Transverse colon (tissue), 4 donors: ENCODE measurements around the gene STARD13. TPM values are rescaled to one million over a fixed set of nuclear protein-coding genes. Genes with fewer than 3 reads are reported as not detected.

Source experiments
- DNase-seq: peaks from one replicate; pipeline ENCODE4 v3.0.0-alpha.2; 2019
- H3K27ac ChIP-seq, 4 donors: fragments of 200-600 bp; sonication (generic); 2 replicates each; pipeline ENCODE4 v1.5.1; 2016 to 2018; ENCODE audit warnings: inconsistent platforms in 4 of 4
- H3K27me3 ChIP-seq: fragments of 200-600 bp; sonication (generic); 2 replicates; pipeline ENCODE4 v1.5.1; 2017; ENCODE audit warnings: inconsistent platforms
- H3K36me3 ChIP-seq, 4 donors: fragments of 200-600 bp; sonication (generic); 2 replicates each; pipeline ENCODE4 v1.5.1; 2017 to 2019; ENCODE audit warnings: inconsistent platforms in 4 of 4
- H3K4me1 ChIP-seq, 4 donors: fragments of 200-600 bp; sonication (generic); 2 replicates each; pipeline ENCODE4 v1.5.1; 2017 to 2020; ENCODE audit warnings: inconsistent platforms in 4 of 4
- H3K4me3 ChIP-seq, 4 donors: fragments of 200-600 bp; sonication (generic); 1 replicate in 1 of 4; 2 replicates in 3 of 4; pipeline versions ENCODE4 v1.5.1 to v1.6.1; 2017 to 2019; ENCODE audit warnings: inconsistent platforms in 4 of 4
- H3K9me3 ChIP-seq, 2 donors: fragments of 200-600 bp; sonication (generic); 2 replicates each; pipeline ENCODE4 v1.5.1; 2017 to 2019; ENCODE audit warnings: inconsistent platforms in 2 of 2
- EP300 ChIP-seq: sonication (generic); formaldehyde crosslinking; IDR thresholded peaks from one replicate; pipeline ENCODE4 v1.6.1; 2017; ENCODE audit warnings: antibody characterized with exemption, low read depth
- POLR2A ChIP-seq: fragments of 450-650 bp; IDR thresholded peaks from one replicate; pipeline ENCODE4 v1.6.1; 2016; ENCODE audit warnings: antibody characterized with exemption, mild to moderate bottlenecking, moderate library complexity
- POLR2AphosphoS5 ChIP-seq, 3 donors: sonication (generic); formaldehyde crosslinking; IDR thresholded peaks; one replicate each; pipeline ENCODE4 v1.6.1; 2016; ENCODE audit warnings: antibody characterized with exemption in 3 of 3
- WGBS, 2 donors: methylation state at CpG; one replicate each; pipeline ENCODE4 v1.1.5; 2018; ENCODE audit warnings: low coverage in 1 of 2; 5-methylcytosine and 5-hydroxymethylcytosine counted together
- in situ Hi-C, 4 donors: fragments of 200-750 bp; cut with MboI; loops; one replicate each; pipeline versions ENCODE4 v1.15.0 to v1.15.1; 2017; ENCODE audit warnings: low sequenced_read_pairs in 3 of 4, low pct_ligation_motif_present in 1 of 4, low pct_unique_long_range_greater_than_20kb in 1 of 4
- intact Hi-C: fragments of 100-400 bp; cut with DNase I; formaldehyde crosslinking; loops from one replicate; pipeline ENCODE4 v1.15.1; 2023; ENCODE audit warnings: low total_unique reads
- total RNA-seq, 4 donors: library from RNA; depleted of rRNA; stranded (reverse); fragments of >200 nt; gene quantifications; one replicate each; pipeline ENCODE4 v1.1.0, GENCODE V29; 2016
- TF ChIP-seq, protein P1 (sequence below), 5 experiments: fragments of 200-600 bp in 3 of 5; fragments of 450-650 bp in 2 of 5; sonication (generic) in 3 of 5; IDR thresholded peaks; 1 replicate in 2 of 5; 2 replicates in 3 of 5; pipeline ENCODE4 v1.5.1; 2016 to 2017; ENCODE audit warnings: antibody characterized with exemption in 5 of 5, inconsistent platforms in 3 of 5, mild to moderate bottlenecking in 2 of 5, moderate library complexity in 1 of 5

STARD13 gene
- total RNA-seq, 4 donors from 2014 or later, result 18.1 to 107 (median 41.5) TPM

DNA sequence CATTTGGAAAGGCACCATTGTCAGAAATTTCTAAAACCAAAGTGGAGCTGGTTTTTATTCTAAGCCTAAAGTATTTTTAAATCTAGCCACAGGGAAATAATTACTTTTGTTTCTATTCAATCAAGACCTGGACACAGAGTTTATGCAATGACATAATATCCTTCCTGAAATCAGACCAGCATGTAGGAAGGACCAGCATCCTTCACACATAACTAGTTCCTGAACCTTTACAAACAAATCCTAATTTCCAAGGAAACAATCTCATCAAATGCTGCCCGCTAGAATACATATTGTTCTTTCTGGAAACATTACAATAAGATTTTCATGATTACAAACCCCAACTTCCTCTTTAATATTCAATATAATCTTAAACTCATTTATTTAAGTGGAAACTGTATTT lies 1.5 kb downstream of the STARD13 start:
- TF ChIP-seq EP300, result no peak
- peak in 2 of 3 donors; percentile 20 to 37 for TF ChIP-seq POLR2AphosphoS5 (IDR thresholded peaks at IDR 0.05)
- no peak for TF ChIP-seq POLR2A
- TF ChIP-seq, protein P1, sequence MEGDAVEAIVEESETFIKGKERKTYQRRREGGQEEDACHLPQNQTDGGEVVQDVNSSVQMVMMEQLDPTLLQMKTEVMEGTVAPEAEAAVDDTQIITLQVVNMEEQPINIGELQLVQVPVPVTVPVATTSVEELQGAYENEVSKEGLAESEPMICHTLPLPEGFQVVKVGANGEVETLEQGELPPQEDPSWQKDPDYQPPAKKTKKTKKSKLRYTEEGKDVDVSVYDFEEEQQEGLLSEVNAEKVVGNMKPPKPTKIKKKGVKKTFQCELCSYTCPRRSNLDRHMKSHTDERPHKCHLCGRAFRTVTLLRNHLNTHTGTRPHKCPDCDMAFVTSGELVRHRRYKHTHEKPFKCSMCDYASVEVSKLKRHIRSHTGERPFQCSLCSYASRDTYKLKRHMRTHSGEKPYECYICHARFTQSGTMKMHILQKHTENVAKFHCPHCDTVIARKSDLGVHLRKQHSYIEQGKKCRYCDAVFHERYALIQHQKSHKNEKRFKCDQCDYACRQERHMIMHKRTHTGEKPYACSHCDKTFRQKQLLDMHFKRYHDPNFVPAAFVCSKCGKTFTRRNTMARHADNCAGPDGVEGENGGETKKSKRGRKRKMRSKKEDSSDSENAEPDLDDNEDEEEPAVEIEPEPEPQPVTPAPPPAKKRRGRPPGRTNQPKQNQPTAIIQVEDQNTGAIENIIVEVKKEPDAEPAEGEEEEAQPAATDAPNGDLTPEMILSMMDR (IDR thresholded peaks at IDR 0.05), result no peak
- Histone ChIP-seq H3K4me1 (peaks cover 5 to 60% (median 37%) of the 10 kb centered on the region in 4 donors), H3K9me3 (no peaks in the 10 kb centered on the region), H3K4me3 (peak overlapping the region in 3 of 4 donors; percentile 47 to 82 (median 56)), H3K27ac (peak overlapping the region; percentile 90 to 95 (median 92)), H3K36me3 (no peaks in the 10 kb centered on the region), H3K27me3 (no peaks in the 10 kb centered on the region)
- intact Hi-C loops, result loop anchor here (10.0 kb wide), 2 partner anchors 69 to 261 kb away; no protein-coding TSS in a partner anchor
- no peak for DNase-seq
- in situ Hi-C loops, result no loop called here
- 28 to 29% methylated on average over 1 of the region's 1 CpG for WGBS, 2 donors

DNA sequence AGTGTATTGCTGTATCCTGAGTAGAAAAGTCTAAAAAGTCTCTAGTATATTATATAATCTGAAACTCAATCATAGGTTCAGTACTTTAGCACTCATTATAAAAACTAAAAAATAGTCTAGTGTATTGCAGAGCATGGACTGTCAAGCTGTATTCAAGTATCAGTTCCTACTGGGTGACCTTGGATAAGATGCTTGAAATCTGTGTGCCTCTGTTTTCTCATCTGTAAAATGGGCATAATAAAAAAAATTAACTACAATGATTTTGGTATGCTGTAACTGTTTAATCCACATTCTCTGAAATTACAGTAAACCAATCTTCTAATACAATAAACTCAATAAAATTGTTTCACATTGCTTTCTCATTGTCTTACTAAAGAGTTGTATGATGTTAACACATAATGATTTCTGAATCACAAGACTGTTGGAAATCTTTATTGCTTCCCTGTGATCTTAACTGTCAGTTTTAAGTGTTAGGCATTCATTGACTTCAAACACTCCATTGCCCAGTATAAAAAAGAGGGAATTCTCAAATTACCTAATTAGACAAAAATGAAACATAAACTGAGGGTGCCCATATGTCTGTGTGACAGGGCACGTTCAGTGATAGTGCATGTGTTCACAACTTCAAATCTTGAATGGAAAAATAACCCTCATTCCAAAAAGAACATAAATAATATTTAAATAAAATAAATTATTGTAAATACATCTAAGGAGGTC lies 2.2 kb downstream of the STARD13 start:
- in situ Hi-C loops (no loop called here), intact Hi-C loops (loop anchor here (10.0 kb wide), 2 partner anchors 69 to 261 kb away; no protein-coding TSS in a partner anchor)
- H3K27me3 ChIP-seq, result no peaks in the 10 kb centered on the region
- H3K4me1 ChIP-seq, result peaks cover 5 to 67% (median 43%) of the 10 kb centered on the region in 4 donors
- no peaks in the 10 kb centered on the region for H3K9me3 ChIP-seq
- TF ChIP-seq POLR2AphosphoS5 (IDR thresholded peaks at IDR 0.05) (peak in 1 of 3 donors; percentile 46), EP300 (no peak)
- WGBS, 2 donors, result 10 to 22% methylated on average over 1 of the region's 1 CpG
- peak overlapping the region; percentile 90 to 95 (median 92) for H3K27ac ChIP-seq
- peak overlapping the region in 2 of 4 donors; percentile 47 to 82 for H3K4me3 ChIP-seq
- no peaks in the 10 kb centered on the region for H3K36me3 ChIP-seq
- DNase-seq, result no peak

DNA sequence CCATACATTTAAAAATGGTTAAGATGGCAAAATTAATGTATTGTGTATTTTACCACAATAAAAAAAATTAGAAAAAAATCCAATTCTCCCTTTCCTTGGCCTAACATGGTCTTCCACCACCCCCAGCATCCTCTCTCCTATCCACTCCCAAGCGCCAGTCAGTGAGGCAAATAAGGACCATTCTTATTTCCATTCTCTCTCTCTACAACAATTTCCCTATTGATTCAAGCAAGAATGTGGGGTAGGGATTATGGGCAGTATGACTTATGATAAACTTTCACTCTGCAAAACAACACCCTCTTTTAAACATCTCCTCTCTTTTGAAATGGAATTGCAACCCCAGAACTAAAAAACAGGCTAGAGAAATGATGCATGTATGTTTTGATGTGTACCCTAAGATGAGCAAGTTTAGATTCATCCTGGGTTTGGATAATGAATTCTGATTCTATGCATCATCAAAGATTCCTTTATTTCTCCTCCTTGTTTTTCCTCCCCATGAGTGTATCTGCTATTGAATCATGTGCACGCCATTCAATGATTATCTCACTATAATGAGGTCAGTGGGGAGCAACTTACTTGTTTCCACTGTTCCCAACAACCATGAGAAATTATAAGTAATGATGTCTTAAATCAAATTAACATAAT lies 3.5 kb downstream of the STARD13 start:
- in situ Hi-C loops, result no loop called here
- H3K4me3 ChIP-seq, result no peak overlapping the region
- no peak for DNase-seq
- H3K36me3 ChIP-seq, result no peaks in the 10 kb centered on the region
- H3K27ac ChIP-seq, result peak overlapping the region; percentile 90 to 95 (median 92)
- H3K9me3 ChIP-seq, result no peaks in the 10 kb centered on the region
- no peaks in the 10 kb centered on the region for H3K27me3 ChIP-seq
- WGBS, 2 donors, result 79 to 85% methylated on average over 2 of the region's 2 CpGs
- no peak for TF ChIP-seq EP300
- TF ChIP-seq POLR2A, result no peak
- TF ChIP-seq POLR2AphosphoS5 (IDR thresholded peaks at IDR 0.05), result no peak
- TF ChIP-seq, protein P1 (IDR thresholded peaks at IDR 0.05), result no peak
- intact Hi-C loops, result loop anchor here (10.0 kb wide), 2 partner anchors 67 to 263 kb away; no protein-coding TSS in a partner anchor
- H3K4me1 ChIP-seq, result peaks cover 5 to 79% (median 50%) of the 10 kb centered on the region in 4 donors

DNA sequence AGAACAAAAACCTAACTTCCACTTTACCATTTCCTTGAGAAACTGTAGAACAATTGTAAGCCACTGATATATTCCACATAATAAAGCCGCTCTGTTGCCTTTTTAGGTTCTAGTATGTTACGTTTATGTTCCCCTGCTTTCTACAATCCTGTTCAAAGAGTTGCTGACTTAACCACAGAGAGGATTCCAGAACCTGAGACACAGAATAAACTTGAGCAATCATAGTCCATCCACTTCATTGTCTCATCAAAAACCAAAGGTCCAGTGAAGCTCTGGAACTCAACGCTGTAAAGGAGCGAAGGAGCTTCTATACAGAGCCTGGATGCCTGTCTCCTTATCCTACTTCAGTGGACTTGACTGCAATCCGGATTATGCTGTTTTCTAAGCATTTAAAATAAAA lies 4.6 kb downstream of the STARD13 start:
- no peak overlapping the region for H3K4me3 ChIP-seq
- peaks cover 5 to 82% (median 51%) of the 10 kb centered on the region in 4 donors for H3K4me1 ChIP-seq
- H3K36me3 ChIP-seq, result no peaks in the 10 kb centered on the region
- no peak for DNase-seq
- in situ Hi-C loops, result no loop called here
- WGBS, 2 donors, result 85 to 88% methylated on average over 5 of the region's 5 CpGs
- H3K9me3 ChIP-seq, result no peaks in the 10 kb centered on the region
- TF ChIP-seq, protein P1 (IDR thresholded peaks at IDR 0.05), result no peak
- TF ChIP-seq POLR2AphosphoS5 (IDR thresholded peaks at IDR 0.05) (no peak), EP300 (no peak), POLR2A (no peak)
- H3K27me3 ChIP-seq, result no peaks in the 10 kb centered on the region
- peak overlapping the region; percentile 85 to 95 (median 91) for H3K27ac ChIP-seq
- intact Hi-C loops, result loop anchor here (10.0 kb wide), 2 partner anchors 66 to 264 kb away; no protein-coding TSS in a partner anchor
